Inflammatory macrophage treated with lipopolysaccharide for 1 hour (primary cell): ENCODE data around the gene PRODH2.

ENCODE experiments used
- DNase-seq, 2 donors: peaks; one replicate each; pipeline ENCODE4 v3.0.0-alpha.2; 2020 to 2022

PRODH2 gene

DNA sequence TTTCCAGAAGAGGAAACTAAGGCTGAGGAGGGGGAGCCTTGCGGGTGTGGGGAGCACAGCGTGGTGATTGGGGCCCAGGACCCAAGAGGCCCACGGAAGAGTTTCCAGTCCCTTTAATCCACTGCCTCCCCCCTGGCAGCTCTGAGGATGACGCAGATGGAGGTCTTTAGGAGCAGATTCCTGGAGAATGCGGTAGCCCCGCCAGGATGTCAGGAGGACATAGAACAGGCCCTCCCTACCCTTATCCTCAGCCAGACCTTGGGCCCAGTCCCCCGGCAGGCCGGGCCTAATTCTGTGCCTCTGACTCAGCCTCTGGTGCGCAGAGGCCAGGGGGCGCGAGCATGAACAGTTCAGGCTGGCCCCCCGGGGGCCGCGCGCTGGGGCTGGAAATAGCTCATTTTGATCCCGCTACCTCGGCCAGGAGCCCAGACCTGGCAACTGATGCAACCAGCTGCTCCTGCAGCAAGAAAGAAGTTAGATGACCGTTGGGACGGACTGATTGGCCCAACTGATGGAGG lies 55.4 kb downstream of the PRODH2 start:
- no peak for DNase-seq

GRCh38 chr19:35756377-35757230 lies 56.0 kb downstream of the PRODH2 start, which contains the start of gene HSPB6:
Gene HSPB6, minus strand, starts transcription at chr19:35757029. Its CDS starts 21 bp downstream, at chr19:35757008.
- DNase-seq: no peak

DNA sequence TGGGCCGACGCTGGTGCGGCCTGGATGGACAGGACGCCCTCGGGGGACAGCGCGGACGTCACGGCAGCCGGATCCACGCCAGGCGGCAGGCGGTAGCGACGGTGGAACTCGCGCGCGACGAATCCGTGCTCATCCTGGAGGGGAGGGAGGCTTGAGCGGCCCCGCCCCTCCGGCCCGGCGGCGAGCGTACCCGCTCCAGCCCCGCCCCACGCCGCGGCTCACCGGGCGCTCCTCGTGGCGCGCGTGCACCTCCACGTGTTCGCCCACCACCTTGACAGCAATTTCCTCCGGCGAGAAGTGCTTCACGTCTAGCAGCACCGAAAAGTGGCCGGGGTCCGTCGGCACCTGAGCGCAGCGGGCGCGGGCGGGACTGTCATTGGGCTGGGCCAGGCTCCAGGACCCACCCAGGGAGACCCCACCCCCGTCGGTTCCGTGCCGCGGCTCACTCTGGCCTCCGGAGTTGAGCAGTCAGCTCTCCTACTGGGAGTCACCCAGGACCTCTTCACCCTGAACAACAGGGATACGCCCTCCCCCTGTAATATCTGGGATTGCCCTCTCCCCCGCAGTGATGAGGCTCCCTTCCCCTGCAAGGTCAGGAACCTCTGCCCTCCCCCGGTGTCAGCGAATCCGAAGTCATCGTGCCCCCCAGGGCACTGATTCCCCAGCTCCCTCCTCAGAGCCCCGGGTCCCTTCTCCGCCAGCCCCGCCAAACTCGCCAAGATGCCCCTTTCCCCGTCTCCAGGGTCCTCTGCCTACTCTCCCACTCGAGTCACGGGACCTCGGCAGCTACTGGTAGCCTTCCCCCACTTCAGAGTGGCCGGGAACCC lies 56.9 kb downstream of the PRODH2 start:
- DNase-seq: no peak

DNA sequence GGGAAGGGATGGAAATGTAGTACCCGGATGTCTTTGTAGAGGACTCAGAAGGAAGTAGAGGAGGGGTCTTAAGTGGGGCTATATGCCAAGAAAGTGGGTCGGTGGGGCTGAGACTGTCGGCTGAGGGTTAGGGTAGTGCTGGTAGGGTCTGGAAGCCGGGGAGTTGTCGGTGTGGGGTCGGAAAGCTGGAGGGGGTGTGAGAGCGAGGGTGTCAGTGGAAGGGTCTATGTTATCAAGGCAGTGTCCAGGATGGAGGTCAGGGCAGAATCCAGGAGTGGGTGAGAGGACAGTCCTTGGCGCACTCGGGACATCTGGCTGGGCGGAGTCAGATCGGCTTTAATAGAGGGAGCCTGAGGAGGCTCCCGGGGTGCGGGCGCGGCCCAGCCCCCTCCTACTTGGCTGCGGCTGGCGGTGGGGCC lies 57.5 kb downstream of the PRODH2 start:
- DNase-seq: no peak

GRCh38 chr19:35754370-35755130 lies 58.1 kb downstream of the PRODH2 start:
- DNase-seq: no peak

DNA sequence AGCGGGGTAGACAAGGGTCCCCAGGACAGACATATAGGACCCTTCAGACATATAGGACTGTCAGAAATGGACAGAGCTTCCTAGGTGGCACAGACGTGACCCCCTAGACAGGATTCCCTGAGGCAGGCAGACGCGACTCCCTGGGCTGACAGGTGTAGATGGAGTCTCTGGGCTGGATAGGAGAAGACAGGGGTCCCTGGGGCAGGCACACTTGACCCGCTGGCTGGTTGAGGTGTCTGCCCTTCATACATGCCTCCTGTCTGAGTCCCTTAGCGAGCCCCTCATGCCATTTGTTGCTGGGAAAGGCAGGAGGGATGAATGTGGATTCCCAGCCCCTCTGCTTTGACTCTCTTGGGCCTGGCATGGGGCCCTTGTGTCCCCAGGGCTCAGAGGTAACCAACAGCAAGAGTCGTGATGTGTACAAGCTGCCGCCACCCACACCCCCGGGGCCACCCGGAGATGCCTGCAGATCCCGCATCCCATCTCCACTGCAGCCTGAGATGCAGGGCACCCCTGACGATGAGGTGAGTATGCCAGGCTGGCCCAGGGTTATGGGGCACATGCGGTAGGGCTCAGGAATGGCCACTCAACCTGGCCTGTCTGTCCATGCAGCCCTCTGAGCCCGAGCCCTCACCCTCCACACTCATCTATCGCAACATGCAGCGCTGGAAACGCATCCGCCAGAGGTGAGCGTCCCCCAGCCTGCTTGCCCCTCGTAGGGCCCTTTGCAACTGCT lies 58.8 kb downstream of the PRODH2 start:
- no peak for DNase-seq

DNA sequence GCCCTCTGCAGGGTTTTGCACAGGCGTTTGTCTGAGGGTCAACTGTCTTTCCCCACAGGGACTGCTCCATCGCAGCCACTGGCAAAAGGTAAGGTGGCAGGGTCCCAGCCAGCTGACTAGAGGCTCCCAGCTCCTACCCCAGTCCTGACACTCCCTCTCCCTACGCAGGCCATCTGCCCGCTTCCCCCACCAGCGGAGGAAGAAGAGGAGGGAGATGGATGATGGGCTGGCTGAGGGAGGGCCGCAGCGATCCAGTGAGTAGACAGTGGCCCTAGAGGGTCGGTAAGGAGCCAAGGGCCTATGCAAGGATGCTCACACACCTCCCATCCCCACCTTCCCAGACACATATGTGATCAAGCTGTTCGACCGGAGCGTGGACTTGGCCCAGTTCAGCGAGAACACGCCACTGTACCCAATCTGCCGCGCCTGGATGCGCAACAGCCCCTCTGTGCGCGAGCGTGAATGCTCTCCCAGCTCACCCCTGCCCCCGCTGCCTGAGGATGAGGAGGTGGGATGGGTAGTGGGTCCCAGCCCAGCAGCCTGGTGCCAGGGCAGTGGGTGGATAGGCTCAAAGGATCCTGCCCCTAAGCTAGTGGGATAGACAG lies 59.8 kb downstream of the PRODH2 start:
- no peak for DNase-seq

- DNase-seq: peak; percentile 25 to 44
These were observed 60.6 kb downstream of the PRODH2 start for GRCh38 chr19:35751839-35752745.

- no peak for DNase-seq
These were observed 62.5 kb downstream of the PRODH2 start for GRCh38 chr19:35750167-35750566.
